Vagina (tissue), 2 donors: ENCODE measurements around the gene PPFIBP1.

Experiments
- POLR2A ChIP-seq, 2 donors: fragments of 450-650 bp; IDR thresholded peaks; one replicate each; pipeline ENCODE4 v1.6.1; 2017; ENCODE audit warnings: antibody characterized with exemption in 2 of 2, mild to moderate bottlenecking in 2 of 2, moderate library complexity in 2 of 2
- POLR2AphosphoS5 ChIP-seq, 2 donors: sonication (generic); formaldehyde crosslinking; IDR thresholded peaks; one replicate each; pipeline ENCODE4 v1.9.0; 2017; ENCODE audit warnings: antibody characterized with exemption in 2 of 2, mild to moderate bottlenecking in 2 of 2, low read depth in 1 of 2; ENCODE audit not compliant: insufficient read depth in 1 of 2
- TF ChIP-seq, protein P1 (sequence below), 3 experiments: fragments of 450-650 bp in 2 of 3; fragments of 200-600 bp in 1 of 3; sonication (generic) in 1 of 3; IDR thresholded peaks; one replicate each; pipeline ENCODE4 v1.5.1; 2017 to 2019; ENCODE audit warnings: antibody characterized with exemption in 3 of 3, mild to moderate bottlenecking in 2 of 3, moderate library complexity in 2 of 3

DNA sequence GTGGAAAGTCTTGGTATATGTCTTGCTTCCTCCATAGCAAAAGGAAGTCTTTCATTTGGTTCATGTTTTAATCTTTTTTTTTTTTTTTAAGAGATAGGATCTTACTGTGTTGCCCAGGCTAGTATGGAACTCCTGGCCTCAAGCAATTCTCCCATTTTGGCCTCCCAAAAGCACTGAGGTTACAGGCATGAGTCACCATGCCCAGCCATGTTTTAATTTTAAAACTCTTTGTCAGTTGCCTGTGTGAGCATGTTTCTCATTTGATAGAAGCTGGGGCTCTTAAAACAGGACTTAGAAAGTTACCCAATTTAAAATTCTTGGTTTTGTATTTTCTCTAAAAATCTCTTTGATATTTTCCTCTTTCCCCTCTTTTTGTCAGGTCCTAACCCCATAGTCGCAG is 127.2 kb downstream of the PPFIBP1 start:
- TF ChIP-seq, protein P1, sequence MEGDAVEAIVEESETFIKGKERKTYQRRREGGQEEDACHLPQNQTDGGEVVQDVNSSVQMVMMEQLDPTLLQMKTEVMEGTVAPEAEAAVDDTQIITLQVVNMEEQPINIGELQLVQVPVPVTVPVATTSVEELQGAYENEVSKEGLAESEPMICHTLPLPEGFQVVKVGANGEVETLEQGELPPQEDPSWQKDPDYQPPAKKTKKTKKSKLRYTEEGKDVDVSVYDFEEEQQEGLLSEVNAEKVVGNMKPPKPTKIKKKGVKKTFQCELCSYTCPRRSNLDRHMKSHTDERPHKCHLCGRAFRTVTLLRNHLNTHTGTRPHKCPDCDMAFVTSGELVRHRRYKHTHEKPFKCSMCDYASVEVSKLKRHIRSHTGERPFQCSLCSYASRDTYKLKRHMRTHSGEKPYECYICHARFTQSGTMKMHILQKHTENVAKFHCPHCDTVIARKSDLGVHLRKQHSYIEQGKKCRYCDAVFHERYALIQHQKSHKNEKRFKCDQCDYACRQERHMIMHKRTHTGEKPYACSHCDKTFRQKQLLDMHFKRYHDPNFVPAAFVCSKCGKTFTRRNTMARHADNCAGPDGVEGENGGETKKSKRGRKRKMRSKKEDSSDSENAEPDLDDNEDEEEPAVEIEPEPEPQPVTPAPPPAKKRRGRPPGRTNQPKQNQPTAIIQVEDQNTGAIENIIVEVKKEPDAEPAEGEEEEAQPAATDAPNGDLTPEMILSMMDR (IDR thresholded peaks at IDR 0.05): no peak
- no peak for TF ChIP-seq POLR2A (IDR thresholded peaks at IDR 0.05)
- no peak for TF ChIP-seq POLR2AphosphoS5 (IDR thresholded peaks at IDR 0.05; ENCODE audit: insufficient read depth in 1 of 2, low read depth in 1 of 2)
